NOMO-1 treated with dmso at 0.1 percent for 144 hours (cell line): ENCODE data around the gene AMOTL2.

ENCODE experiments used
- DNase-seq: peaks from one replicate; lab custom pipeline; 2025; ENCODE audit not compliant: unreplicated experiment; lab: John Stamatoyannopoulos, UW

The AMOTL2 gene

GRCh38 chr3:134380249-134380648, 6.0 kb upstream of the AMOTL2 start:
- no peak for DNase-seq

GRCh38 chr3:134378818-134379217, 4.6 kb upstream of the AMOTL2 start:
- DNase-seq: no peak

- DNase-seq: no peak
Observed at GRCh38 chr3:134378384-134378783, 4.1 kb upstream of the AMOTL2 start.

GRCh38 chr3:134377896-134378295, 3.6 kb upstream of the AMOTL2 start:
- DNase-seq: no peak

- no peak for DNase-seq
Observed at GRCh38 chr3:134376786-134377426, 2.7 kb upstream of the AMOTL2 start.

GRCh38 chr3:134376385-134376765, 2.1 kb upstream of the AMOTL2 start:
- no peak for DNase-seq

- DNase-seq: no peak
Observed at GRCh38 chr3:134375582-134376384, 1.5 kb upstream of the AMOTL2 start.

GRCh38 chr3:134374791-134375581, 739 bp upstream of the AMOTL2 start:
- no peak for DNase-seq

- no peak for DNase-seq
Observed at GRCh38 chr3:134373271-134374104, 759 bp downstream of the AMOTL2 start.

GRCh38 chr3:134372396-134373270, 1.6 kb downstream of the AMOTL2 start:
- DNase-seq: no peak

- DNase-seq: no peak
Observed at GRCh38 chr3:134371542-134372324, 2.5 kb downstream of the AMOTL2 start.

- DNase-seq: no peak
Observed at GRCh38 chr3:134370611-134371531, 3.4 kb downstream of the AMOTL2 start.

- DNase-seq: no peak
Observed at GRCh38 chr3:134369861-134370596, 4.2 kb downstream of the AMOTL2 start.

GRCh38 chr3:134369231-134369741, 5.0 kb downstream of the AMOTL2 start:
- no peak for DNase-seq

- no peak for DNase-seq
Observed at GRCh38 chr3:134368751-134369105, 5.5 kb downstream of the AMOTL2 start.

GRCh38 chr3:134367869-134368750, 6.1 kb downstream of the AMOTL2 start:
- DNase-seq: no peak
